Esophagus muscularis mucosa (tissue), 4 donors: ENCODE data around the gene IPPK. TPM values are rescaled to one million over a fixed set of nuclear protein-coding genes. Genes with fewer than 3 reads are reported as not detected.

Source experiments
- DNase-seq: peaks from one replicate; pipeline ENCODE4 v3.0.0-alpha.2; 2017; ENCODE audit errors: extremely low spot score
- H3K27ac ChIP-seq, 4 donors: fragments of 200-600 bp; sonication (generic); replicated peaks in 1 of 4; 1 replicate in 3 of 4; 2 replicates in 1 of 4; pipeline ENCODE4 v1.5.1; 2016 to 2019; ENCODE audit warnings: mild to moderate bottlenecking in 1 of 4
- H3K27me3 ChIP-seq, 4 donors: fragments of 200-600 bp; sonication (generic); one replicate each; pipeline versions ENCODE4 v1.5.1 to v1.6.0; 2016 to 2019
- H3K36me3 ChIP-seq, 4 donors: fragments of 200-600 bp; sonication (generic); one replicate each; pipeline ENCODE4 v1.5.1; 2016 to 2019
- H3K4me1 ChIP-seq, 4 donors: fragments of 200-600 bp; sonication (generic); one replicate each; pipeline ENCODE4 v1.5.1; 2016 to 2019
- H3K4me3 ChIP-seq, 4 donors: fragments of 200-600 bp; sonication (generic); 1 replicate in 2 of 4; 2 replicates in 2 of 4; pipeline ENCODE4 v1.5.1; 2016 to 2019; ENCODE audit warnings: mild to moderate bottlenecking in 4 of 4, moderate library complexity in 1 of 4
- H3K9me3 ChIP-seq, 4 donors: fragments of 200-600 bp; sonication (generic); 1 replicate in 3 of 4; 2 replicates in 1 of 4; pipeline ENCODE4 v1.5.1; 2016 to 2019
- EP300 ChIP-seq: sonication (generic); formaldehyde crosslinking; IDR thresholded peaks from one replicate; pipeline ENCODE4 v1.6.1; 2017; ENCODE audit warnings: antibody characterized with exemption
- POLR2A ChIP-seq: fragments of 450-650 bp; IDR thresholded peaks from one replicate; pipeline ENCODE4 v1.6.1; 2017; ENCODE audit warnings: antibody characterized with exemption, moderate library complexity, mild to moderate bottlenecking, low read depth
- POLR2AphosphoS5 ChIP-seq, 2 donors: sonication (generic); formaldehyde crosslinking; IDR thresholded peaks; one replicate each; pipeline ENCODE4 v1.6.1; 2017; ENCODE audit warnings: antibody characterized with exemption in 2 of 2
- WGBS: methylation state at CpG from one replicate; pipeline ENCODE4 v1.1.5; 2018; 5-methylcytosine and 5-hydroxymethylcytosine counted together
- intact Hi-C: fragments of 100-400 bp; cut with DNase I; formaldehyde crosslinking; loops from one replicate; pipeline ENCODE4 v1.15.1; 2023
- total RNA-seq, 4 donors: library from RNA; depleted of rRNA; stranded (reverse); fragments of >200 nt; gene quantifications; one replicate each; pipeline versions ENCODE4 v1.1.0 to v1.2.1, GENCODE V29; 2016
- TF ChIP-seq, protein P1 (sequence below), 3 experiments: fragments of 200-600 bp in 2 of 3; fragments of 450-650 bp in 1 of 3; sonication (generic) in 2 of 3; IDR thresholded peaks; one replicate each; pipeline ENCODE4 v1.5.1; 2017 to 2019; ENCODE audit warnings: antibody characterized with exemption in 3 of 3, mild to moderate bottlenecking in 2 of 3, moderate library complexity in 1 of 3

IPPK gene
- total RNA-seq, 4 donors from 2014 or later: 5.0 to 8.4 (median 6.1) TPM

DNA sequence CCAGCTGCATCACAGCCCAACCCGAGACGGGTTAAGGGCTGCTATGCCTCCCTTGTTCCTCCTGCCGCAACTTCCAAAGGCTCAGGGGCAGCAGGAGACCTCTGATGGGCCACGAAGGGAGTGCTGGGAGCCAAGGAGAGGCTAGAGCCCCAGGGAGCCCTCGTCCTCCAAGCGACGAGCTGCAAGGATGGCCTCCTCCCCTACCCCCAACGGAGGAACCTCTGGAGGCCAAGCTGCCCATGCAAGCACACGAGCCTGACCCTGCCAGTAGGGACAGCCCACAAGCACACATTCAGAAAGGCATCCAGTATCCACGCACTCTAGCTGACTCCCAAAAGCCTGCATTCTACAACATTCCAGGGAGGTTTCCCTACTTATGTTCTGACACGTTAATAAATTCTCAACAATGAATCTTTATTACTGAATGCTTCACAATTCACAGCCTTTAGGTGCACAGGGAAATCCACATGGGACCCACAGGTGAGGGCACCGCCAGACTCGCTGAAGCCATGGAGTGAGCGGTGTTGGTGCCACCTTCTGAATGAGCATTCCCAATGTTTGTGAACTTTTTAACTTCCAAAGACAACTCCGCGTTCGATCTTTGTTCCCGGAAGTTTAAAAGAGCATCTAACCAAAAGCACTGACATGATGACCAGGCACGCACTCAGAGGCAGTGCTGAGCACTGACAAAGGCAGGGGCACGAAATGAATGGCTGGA is 28.7 kb downstream of the IPPK start:
- intact Hi-C loops: no loop called here
- WGBS: 95% methylated on average over 13 of the region's 20 CpGs
- Histone ChIP-seq H3K36me3 (peaks cover 27 to 100% (median 98%) of the 10 kb centered on the region in 4 donors), H3K4me3 (no peak overlapping the region), H3K27ac (no peak overlapping the region), H3K9me3 (peaks cover 0 to 5% (median 0%) of the 10 kb centered on the region in 4 donors), H3K4me1 (no peaks in the 10 kb centered on the region), H3K27me3 (no peaks in the 10 kb centered on the region)
- no peak for TF ChIP-seq POLR2A
- TF ChIP-seq POLR2AphosphoS5 (IDR thresholded peaks at IDR 0.05): no peak
- TF ChIP-seq EP300: no peak
- TF ChIP-seq, protein P1, sequence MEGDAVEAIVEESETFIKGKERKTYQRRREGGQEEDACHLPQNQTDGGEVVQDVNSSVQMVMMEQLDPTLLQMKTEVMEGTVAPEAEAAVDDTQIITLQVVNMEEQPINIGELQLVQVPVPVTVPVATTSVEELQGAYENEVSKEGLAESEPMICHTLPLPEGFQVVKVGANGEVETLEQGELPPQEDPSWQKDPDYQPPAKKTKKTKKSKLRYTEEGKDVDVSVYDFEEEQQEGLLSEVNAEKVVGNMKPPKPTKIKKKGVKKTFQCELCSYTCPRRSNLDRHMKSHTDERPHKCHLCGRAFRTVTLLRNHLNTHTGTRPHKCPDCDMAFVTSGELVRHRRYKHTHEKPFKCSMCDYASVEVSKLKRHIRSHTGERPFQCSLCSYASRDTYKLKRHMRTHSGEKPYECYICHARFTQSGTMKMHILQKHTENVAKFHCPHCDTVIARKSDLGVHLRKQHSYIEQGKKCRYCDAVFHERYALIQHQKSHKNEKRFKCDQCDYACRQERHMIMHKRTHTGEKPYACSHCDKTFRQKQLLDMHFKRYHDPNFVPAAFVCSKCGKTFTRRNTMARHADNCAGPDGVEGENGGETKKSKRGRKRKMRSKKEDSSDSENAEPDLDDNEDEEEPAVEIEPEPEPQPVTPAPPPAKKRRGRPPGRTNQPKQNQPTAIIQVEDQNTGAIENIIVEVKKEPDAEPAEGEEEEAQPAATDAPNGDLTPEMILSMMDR (IDR thresholded peaks at IDR 0.05): no peak
- peak; percentile 55 for DNase-seq

DNA sequence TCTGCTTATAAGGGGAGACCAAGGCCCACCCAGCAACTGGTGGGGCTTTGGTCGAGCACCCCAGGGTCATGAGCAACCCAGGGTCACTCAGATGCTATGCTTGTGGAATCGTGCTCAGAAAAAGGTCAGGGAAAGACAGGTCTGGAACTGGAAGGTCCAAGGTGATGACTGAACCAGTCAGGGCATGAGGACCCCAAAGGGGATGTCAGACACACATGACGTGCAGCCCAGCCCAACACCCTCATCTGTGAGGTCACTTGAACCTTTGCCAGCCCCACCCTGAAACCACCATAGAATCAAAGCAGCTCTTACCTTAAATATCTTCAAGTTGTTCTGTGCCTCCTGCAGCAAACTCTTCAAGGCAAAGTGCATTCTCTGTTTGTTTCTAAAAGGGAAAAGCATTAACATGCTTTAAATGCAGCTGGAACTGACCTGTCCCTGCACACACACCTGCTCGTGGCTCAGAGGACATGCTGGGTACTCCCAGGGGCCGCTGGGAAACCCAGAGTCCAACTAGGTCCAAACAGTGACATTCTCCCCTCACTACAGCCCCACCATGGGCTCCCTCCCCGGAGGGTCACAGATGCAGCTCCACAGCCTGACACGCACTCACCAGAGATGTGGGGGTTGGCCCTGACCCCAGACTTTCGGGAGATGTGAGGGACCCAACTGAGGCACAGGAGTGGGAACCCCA is 29.4 kb downstream of the IPPK start:
- WGBS: 90% methylated on average over 8 of the region's 8 CpGs
- Histone ChIP-seq H3K27me3 (no peaks in the 10 kb centered on the region), H3K4me3 (no peak overlapping the region), H3K9me3 (peaks cover 0 to 2% (median 0%) of the 10 kb centered on the region in 4 donors), H3K36me3 (peaks cover 27 to 100% (median 99%) of the 10 kb centered on the region in 4 donors), H3K27ac (no peak overlapping the region), H3K4me1 (no peaks in the 10 kb centered on the region)
- TF ChIP-seq EP300 (no peak), POLR2AphosphoS5 (IDR thresholded peaks at IDR 0.05) (no peak), POLR2A (no peak)
- TF ChIP-seq, protein P1 (IDR thresholded peaks at IDR 0.05): no peak
- intact Hi-C loops: no loop called here
- peak; percentile 53 for DNase-seq

DNA sequence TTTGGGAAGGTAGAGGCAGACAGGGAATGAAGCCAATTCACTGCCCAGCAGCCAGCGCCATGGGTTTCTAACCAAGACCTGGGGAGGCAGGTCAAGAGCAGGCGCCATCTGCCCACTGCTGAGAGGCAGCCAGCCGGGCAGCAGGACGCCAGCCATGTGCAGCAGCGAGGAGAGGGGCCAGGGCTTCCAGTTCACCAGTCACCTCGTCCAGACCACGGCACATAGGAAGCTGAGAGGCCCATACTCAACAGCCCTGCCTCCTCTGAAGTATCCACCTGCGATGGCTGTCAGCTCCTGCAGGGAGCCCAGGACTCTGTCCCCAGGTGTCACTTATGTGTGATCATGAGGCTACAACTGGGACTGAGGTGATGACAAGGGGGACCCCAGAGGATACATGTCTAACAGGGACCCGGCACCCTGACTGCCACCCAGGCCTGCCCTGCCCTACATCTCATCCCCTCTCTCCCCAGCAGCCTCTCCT is 30.1 kb downstream of the IPPK start:
- H3K36me3 ChIP-seq: peaks cover 22 to 100% (median 96%) of the 10 kb centered on the region in 4 donors
- intact Hi-C loops: loop anchor here (5.0 to 10.0 kb wide), 3 partner anchors 203 to 505 kb away; partner anchors contain the start of genes CENPP and NOL8
- 91% methylated on average over 9 of the region's 9 CpGs for WGBS
- H3K4me1 ChIP-seq: peaks cover 1 to 5% (median 3%) of the 10 kb centered on the region in 4 donors
- no peak overlapping the region for H3K4me3 ChIP-seq
- H3K9me3 ChIP-seq: no peaks in the 10 kb centered on the region
- H3K27ac ChIP-seq: no peak overlapping the region
- DNase-seq: peak; percentile 83
- no peaks in the 10 kb centered on the region for H3K27me3 ChIP-seq
- TF ChIP-seq POLR2A (no peak), EP300 (no peak), POLR2AphosphoS5 (IDR thresholded peaks at IDR 0.05) (no peak)
- TF ChIP-seq, protein P1 (IDR thresholded peaks at IDR 0.05): no peak

- peak; percentile 53 for DNase-seq
- 90% methylated on average over 7 of the region's 7 CpGs for WGBS
- H3K36me3 ChIP-seq: peaks cover 16 to 99% (median 91%) of the 10 kb centered on the region in 4 donors
Observed at GRCh38 chr9:92639124-92639523, 30.8 kb downstream of the IPPK start.

More at GRCh38 chr9:92639124-92639523, 30.8 kb downstream of the IPPK start:
- intact Hi-C loops: loop anchor here (5.0 to 10.0 kb wide), 3 partner anchors 202 to 504 kb away; partner anchors contain the start of genes CENPP and NOL8
- no peak for TF ChIP-seq POLR2A
- TF ChIP-seq EP300: no peak
- TF ChIP-seq POLR2AphosphoS5 (IDR thresholded peaks at IDR 0.05): no peak
- Histone ChIP-seq H3K27ac (no peak overlapping the region), H3K4me1 (peaks cover 8 to 12% (median 10%) of the 10 kb centered on the region in 4 donors), H3K27me3 (no peaks in the 10 kb centered on the region), H3K4me3 (no peak overlapping the region), H3K9me3 (no peaks in the 10 kb centered on the region)
